Cortex of kidney (tissue), 1 donor: Measurements from ENCODE around the gene RSPRY1.
"Not testable (repeated sequence)": the region's sequence is repeated elsewhere in the genome, so short reads cannot be mapped to it uniquely, and the experiment has no call there.

Source experiments
- DNase-seq: peaks from one replicate; lab custom pipeline; 2025; lab: John Stamatoyannopoulos, UW

RSPRY1 gene

DNA sequence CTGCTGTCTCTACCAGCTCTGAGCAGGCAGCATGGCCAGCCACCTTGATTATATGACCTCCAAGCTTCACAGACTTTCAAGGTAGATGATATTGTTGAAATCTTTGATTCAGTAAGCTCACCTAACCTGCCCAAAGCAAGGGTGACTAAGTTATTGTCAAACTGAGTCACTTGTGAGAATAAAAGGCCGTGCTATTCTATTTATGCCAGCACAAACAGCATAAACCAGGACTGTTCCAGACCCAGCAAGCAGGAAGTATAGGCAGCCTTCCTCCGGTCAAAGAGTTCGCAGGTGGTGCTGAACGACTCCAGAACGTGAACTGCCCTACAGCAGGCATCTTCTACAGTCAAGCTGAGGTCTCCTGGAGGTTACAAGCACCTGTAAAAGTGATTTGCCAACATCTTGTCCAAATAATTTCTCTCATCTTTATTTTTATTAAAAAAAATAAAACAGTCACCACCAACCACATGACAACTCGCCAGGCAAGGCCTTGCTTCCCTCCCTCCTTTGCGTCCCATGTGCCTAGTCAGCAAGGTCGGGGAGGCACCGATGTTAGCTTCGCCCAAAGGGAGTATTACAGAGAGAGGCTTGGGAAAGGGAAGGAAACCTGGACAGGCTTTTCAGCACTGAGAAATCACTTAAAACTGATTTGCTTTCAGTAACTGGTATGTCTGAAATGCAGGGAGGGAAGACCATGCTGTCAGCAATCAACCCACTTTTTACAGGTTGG is 69.7 kb downstream of the RSPRY1 start:
- DNase-seq, result no peak

DNA sequence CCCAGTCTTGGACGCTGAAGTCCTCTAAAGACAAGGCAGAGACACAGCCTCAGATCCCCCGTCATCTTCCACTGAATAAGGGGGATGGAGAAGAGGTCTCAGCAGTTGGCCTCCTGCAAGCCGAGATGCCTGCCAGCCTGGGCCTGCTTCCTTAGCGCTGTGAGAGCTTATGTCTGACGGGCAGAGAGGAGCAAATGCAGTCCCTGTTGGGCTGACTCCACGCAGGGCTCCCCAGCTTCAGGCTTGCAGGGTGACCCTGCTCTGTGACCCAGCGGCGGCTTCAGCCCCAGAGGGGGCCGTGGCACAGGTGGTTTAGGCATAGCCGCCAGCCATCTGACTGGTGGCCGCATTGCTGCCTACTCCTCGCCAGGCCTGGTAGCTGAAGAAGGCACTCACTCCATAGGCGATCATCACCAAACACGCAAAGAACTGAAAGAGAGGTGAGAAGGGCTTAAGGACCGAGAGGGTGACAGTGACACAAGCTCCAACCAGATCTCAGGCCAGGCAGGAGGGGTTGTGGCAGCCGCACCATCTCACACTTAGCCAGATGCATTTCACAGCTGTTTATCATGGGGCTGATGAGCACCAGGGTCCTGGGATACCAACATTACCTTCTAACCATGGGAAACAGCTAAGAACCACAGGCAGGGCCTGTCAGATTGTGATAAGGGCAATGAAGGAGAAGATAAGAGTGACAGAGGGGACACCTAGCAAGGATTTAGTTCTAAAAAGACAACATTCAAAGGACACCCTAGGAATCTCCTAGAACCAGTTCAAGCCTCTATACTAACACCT is 70.7 kb downstream of the RSPRY1 start:
- DNase-seq, result no peak

GRCh38 chr16:57257455-57258070 is 71.4 kb downstream of the RSPRY1 start:
- no peak for DNase-seq

GRCh38 chr16:57258226-57258909 is 72.2 kb downstream of the RSPRY1 start:
- no peak for DNase-seq

DNA sequence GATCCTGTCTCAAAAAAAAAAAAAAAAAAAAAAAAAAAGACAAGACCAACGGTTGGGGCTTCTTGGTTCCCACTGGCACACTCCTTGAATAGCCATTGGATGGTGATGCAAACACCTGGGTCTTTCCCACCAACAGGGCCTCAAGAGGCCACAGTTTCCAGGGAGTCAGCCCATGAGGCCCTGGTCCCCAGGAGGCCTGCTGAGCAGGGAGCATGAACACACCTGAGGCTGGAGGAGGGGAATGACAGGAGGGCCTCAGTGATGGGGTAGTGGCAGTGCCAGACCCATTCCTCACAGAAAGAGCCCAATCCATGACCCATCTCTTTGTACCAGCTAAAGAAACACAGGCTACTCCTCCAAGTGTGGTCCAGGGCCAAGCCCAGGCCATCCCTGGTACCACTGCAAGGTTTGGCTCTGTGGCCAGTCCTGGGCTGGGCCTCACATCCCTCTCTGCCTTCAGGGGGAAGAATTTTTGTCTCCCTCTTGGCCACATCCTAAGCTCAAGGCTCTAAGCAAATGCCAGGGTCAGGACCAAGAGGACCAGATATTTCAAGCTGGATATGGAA is 72.9 kb downstream of the RSPRY1 start:
- no peak for DNase-seq

GRCh38 chr16:57260294-57260929 is 74.3 kb downstream of the RSPRY1 start:
- no peak for DNase-seq

- no peak for DNase-seq
Observed at GRCh38 chr16:57261806-57262205, 75.7 kb downstream of the RSPRY1 start.

DNA sequence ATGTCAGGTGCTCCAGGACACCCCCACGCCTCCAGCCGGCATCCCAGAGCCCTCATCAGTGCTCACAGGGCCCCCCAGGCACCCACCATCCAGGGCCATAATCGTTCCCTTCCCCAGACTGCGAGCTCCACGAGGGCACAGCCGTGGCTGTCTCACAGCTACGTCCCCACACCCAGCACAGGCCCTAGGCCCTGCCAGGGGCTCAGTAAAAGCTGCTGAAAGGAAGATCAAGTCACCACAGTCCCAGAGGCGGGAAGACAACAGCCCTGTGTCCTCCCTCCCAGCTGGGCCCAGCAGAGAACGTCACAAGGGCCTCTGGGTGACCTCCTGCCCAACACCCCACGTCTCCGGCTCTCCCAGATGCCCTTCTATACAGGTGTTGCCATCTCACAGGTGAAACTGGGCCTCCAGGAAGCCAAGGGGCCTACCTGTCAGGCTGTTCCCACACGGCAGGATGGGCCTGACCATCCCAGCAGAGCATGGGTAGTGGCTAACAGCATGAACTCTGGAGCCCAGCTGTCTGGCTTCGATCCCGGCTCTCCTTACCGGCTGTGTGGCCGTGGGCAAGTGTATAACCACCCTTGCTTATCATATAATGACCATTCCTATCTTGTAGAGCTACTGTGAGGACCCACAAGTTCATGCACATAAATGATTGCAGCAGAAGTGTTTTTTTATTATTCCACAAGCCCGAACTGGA is 76.9 kb downstream of the RSPRY1 start:
- DNase-seq, result no peak

- no peak for DNase-seq
Observed at GRCh38 chr16:57263541-57264351, 77.6 kb downstream of the RSPRY1 start.

GRCh38 chr16:57264381-57264780 is 78.3 kb downstream of the RSPRY1 start:
- no peak for DNase-seq

- DNase-seq, result no peak
Observed at GRCh38 chr16:57264950-57265371, 78.8 kb downstream of the RSPRY1 start.

DNA sequence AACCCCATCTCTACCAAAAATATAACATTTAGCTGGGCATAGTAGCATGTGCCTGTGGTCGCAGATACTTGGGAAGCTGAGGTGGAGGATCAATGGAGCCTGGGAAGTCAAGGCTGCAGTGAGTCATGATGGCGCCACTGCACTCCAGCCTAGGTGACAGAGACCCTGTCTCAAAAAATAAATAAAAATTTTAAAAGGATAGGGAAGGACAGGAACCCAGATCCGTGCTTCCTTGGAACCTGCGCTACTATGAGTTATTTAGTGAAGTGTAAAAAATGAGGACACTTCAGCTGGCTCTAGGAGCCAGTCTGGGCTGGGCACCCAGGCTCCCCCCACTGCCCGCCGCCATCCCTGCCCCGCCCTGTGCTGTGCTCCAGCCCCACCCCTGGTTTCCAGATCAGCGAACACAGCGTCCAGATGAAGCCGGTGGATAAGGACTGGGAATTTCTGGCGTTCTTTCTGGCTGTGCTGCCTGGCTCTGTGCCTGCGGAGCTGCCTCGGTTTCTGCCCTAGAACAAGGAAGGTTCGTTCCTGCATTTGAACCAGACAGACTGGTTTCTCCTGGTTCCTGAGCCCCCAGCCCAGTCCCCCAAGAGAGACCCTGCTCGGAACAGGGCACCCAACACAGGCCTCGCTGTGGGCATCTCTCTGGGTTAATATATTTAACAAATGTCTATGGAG is 79.9 kb downstream of the RSPRY1 start:
- no peak for DNase-seq

- no peak for DNase-seq
Observed at GRCh38 chr16:57266531-57267260, 80.6 kb downstream of the RSPRY1 start.

- DNase-seq, result not testable (repeated sequence)
Observed at GRCh38 chr16:57267343-57267742, 81.2 kb downstream of the RSPRY1 start.

DNA sequence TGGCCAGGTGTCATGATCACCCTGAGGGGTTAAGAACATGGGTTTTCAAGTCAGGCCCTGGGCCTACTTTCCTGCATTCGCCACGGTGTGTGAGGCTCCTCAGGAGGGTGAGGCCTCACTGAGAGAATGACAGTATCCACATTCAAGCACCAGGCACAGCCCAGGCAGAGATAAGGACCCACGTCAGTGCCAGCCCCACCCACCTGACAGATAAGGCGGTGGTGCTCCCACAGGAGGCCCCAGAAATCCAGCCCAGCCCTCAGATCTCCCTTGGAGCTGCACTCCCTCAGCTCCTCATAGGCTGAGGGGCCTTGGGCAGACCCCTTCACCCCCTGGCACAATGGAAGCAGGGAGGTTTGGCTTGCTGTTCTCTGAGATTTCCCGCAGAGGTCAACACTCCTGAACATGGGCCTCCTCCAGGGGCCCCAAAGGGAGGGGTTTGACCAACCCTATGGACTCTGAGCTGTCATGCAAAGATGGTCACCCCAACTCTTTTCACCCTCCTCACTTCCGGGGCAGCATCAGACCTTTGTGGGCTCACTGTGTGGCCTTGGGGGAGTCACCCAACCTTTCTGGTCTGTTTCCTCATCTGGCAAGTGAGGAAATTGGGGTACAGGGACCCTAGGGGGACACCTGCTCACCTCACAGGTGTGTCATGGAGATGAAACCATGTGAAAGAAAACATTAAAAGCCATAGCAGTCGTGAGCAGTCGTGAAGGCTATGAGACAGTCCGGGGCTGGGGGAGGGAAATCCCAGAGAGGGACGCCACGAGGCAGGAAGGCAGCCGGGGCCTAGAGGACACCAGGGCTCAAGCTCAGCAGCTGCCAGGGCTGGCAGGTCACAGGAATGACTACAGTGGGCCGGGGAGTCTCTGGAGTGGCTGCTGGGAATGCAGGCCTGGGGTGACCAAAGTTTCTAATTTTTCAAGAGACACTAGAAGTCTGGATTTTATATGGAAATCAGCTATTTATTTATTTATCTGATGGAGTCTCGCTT is 83.0 kb downstream of the RSPRY1 start:
- no peak for DNase-seq

GRCh38 chr16:57270221-57271062 is 84.3 kb downstream of the RSPRY1 start:
- DNase-seq, result no peak

DNA sequence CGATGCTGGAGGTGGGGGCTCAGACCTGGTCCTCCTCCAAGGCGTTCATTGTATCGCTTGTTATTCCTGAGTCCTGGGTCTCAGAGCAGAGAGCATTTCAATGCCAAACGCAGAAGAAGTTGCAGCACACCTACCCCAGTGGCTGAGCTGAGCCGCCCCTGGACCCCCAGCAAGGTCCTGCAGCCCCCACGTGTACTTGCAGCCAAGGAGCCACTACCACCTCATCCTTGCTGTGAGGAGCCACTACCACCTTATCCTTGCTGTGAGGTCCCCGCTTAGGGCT is 84.9 kb downstream of the RSPRY1 start:
- no peak for DNase-seq
